HG03469 (cell line): ENCODE results near the gene SLC2A14.

Experiments used
- ATAC-seq: cut with Tn5 transposase; IDR thresholded peaks from one replicate; pipeline ENCODE4 v1.9.1; 2021; ENCODE audit warnings: mild to moderate bottlenecking, moderate library complexity, moderate number of reproducible peaks; ENCODE audit not compliant: unreplicated experiment

Gene SLC2A14

DNA sequence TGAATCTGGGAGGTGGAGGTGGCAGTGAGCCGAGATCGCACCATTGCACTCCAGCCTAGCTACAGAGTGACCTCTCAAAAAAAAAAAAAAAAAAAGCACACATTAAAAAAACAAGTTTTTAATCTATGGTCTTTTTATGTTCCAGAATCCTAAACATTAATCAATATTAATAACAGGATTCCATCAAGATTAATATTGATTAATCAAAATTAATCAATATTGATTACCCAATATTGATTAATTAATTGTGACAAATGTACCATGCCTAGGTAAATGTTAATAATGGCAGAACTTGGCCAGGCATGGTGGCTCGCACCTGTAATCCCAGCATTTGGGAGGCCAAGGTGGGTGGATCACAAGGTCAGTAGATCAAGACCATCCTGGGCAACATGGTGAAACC is 91.4 kb downstream of the SLC2A14 start:
- ATAC-seq: no peak

- ATAC-seq: no peak
Observed at GRCh38 chr12:7769999-7770398, 102.7 kb downstream of the SLC2A14 start.
